ENCODE measurements around the gene KIF13A. TPM values are rescaled to one million over a fixed set of nuclear protein-coding genes. Genes with fewer than 3 reads are reported as not detected.
A peak's percentile ranks its signal among the peaks of the same experiment; 100 is the strongest.

KIF13A gene
- total and polyA plus RNA-seq, 12 donors = 16.7 to 198 (median 97.8) TPM

- peaks cover 7 to 76% (median 59%) of the 10 kb centered on the region in 9 donors for H3K4me1 ChIP-seq
- DNase-seq (no peak), ATAC-seq (no peak)
- WGBS, 2 donors = 62 to 66% methylated on average over 4 of the region's 4 CpGs
- intact Hi-C loops (cut with DNase I) = no loop called here
- no peak for TF ChIP-seq CTCF (IDR thresholded peaks at IDR 0.05)
- H3K36me3 ChIP-seq = peaks cover 0 to 9% (median 0%) of the 10 kb centered on the region in 9 donors
- H3K27ac ChIP-seq = peak overlapping the region in 6 of 10 donors; percentile 15 to 64 (median 55)
- no peak overlapping the region for H3K4me3 ChIP-seq
- H3K9me3 ChIP-seq = no peaks in the 10 kb centered on the region
- no peaks in the 10 kb centered on the region for H3K27me3 ChIP-seq
Observed at GRCh38 chr6:17957904-17958620, 29.4 kb downstream of the KIF13A start.

GRCh38 chr6:17957498-17957897 is 29.9 kb downstream of the KIF13A start:
- DNase-seq (no peak), ATAC-seq (peak in 2 of 8 donors; percentile 18 to 39)
- Histone ChIP-seq H3K9me3 (no peaks in the 10 kb centered on the region), H3K4me1 (peaks cover 4 to 70% (median 53%) of the 10 kb centered on the region in 9 donors), H3K4me3 (no peak overlapping the region), H3K36me3 (peaks cover 0 to 9% (median 0%) of the 10 kb centered on the region in 9 donors), H3K27me3 (no peaks in the 10 kb centered on the region), H3K27ac (peak overlapping the region in 6 of 10 donors; percentile 15 to 64 (median 55))
- intact Hi-C loops (cut with DNase I) = no loop called here
- 6 to 25% methylated on average over 1 of the region's 1 CpG for WGBS, 2 donors
- TF ChIP-seq CTCF (IDR thresholded peaks at IDR 0.05) = no peak

- Histone ChIP-seq H3K27ac (peak overlapping the region in 6 of 10 donors; percentile 15 to 64 (median 55)), H3K4me1 (peaks cover 4 to 66% (median 50%) of the 10 kb centered on the region in 9 donors), H3K4me3 (no peak overlapping the region), H3K36me3 (peaks cover 0 to 9% (median 0%) of the 10 kb centered on the region in 9 donors), H3K27me3 (no peaks in the 10 kb centered on the region), H3K9me3 (no peaks in the 10 kb centered on the region)
- intact Hi-C loops (cut with DNase I) = no loop called here
- 78 to 79% methylated on average over 5 of the region's 5 CpGs for WGBS, 2 donors
- DNase-seq = no peak
- ATAC-seq = peak in 5 of 8 donors; percentile 4 to 49 (median 27)
- TF ChIP-seq CTCF (IDR thresholded peaks at IDR 0.05) = no peak
Observed at GRCh38 chr6:17957086-17957485, 30.3 kb downstream of the KIF13A start.

- Histone ChIP-seq H3K36me3 (peaks cover 0 to 9% (median 0%) of the 10 kb centered on the region in 9 donors), H3K9me3 (peaks cover 0 to 7% (median 0%) of the 10 kb centered on the region in 11 donors), H3K27ac (no peak overlapping the region), H3K4me1 (peaks cover 0 to 47% (median 17%) of the 10 kb centered on the region in 9 donors), H3K4me3 (no peak overlapping the region), H3K27me3 (no peaks in the 10 kb centered on the region)
- no peak for ATAC-seq
- no peak for DNase-seq
- intact Hi-C loops (cut with DNase I) = no loop called here
- TF ChIP-seq CTCF (IDR thresholded peaks at IDR 0.05) = no peak
Observed at GRCh38 chr6:17950095-17950494, 37.3 kb downstream of the KIF13A start.
